Caco-2 (cell line): ENCODE measurements around the gene MICAL3. TPM values are rescaled to one million over a fixed set of nuclear protein-coding genes. Genes with fewer than 3 reads are reported as not detected.

Experiments used
- BruUV-seq: library from RNA; stranded (reverse); fragments of 400-500 nt; replicated peaks from 2 replicates; lab custom pipeline; 2021; lab: Mats Ljungman, UMichigan
- CTCF ChIA-PET: fragments of 300-600 bp; sonication (Branson Sonifier 250); formaldehyde crosslinking; loops from one replicate; lab custom pipeline; 2022; ENCODE audit warnings: antibody characterized with exemption; lab: Charles Lee
- POLR2A ChIA-PET: fragments of 300-600 bp; sonication (Branson Sonifier 250); formaldehyde crosslinking; loops from one replicate; lab custom pipeline; 2022; ENCODE audit warnings: antibody characterized with exemption; lab: Charles Lee
- DNase-seq, 2 experiments: peaks; one replicate each; pipeline versions ENCODE4 v3.0.0 to v3.0.0-alpha.2; 2020 to 2022
- H3K27me3 ChIP-seq: replicated peaks from 2 replicates; pipeline ENCODE4 v1.6.0; 2011; ENCODE audit warnings: low read length; ENCODE audit not compliant: control insufficient read depth, insufficient read depth
- H3K36me3 ChIP-seq: 2 replicates; pipeline ENCODE4 v1.5.1; 2011; ENCODE audit warnings: low read length; ENCODE audit not compliant: control insufficient read depth, insufficient read depth
- H3K4me1 ChIP-seq: fragments of 250-450 bp; sonication (Bioruptor Pico); 2 replicates; pipeline ENCODE4 v1.5.1; 2020; ENCODE audit warnings: mild to moderate bottlenecking
- H3K4me3 ChIP-seq: 2 replicates; pipeline ENCODE4 v1.5.1; 2011; ENCODE audit warnings: low read depth, mild to moderate bottlenecking, control low read depth, low read length
- H3K9me3 ChIP-seq: fragments of 250-450 bp; sonication (Bioruptor Pico); 2 replicates; pipeline ENCODE4 v1.5.1; 2020; ENCODE audit warnings: mild to moderate bottlenecking, moderate library complexity
- H3K27ac Mint-ChIP-seq: one replicate; pipeline ENCODE4 v1.8.0; 2022; ENCODE audit warnings: mixed read lengths; ENCODE audit not compliant: unreplicated experiment
- H3K27me3 Mint-ChIP-seq: one replicate; pipeline ENCODE4 v1.8.0; 2022; ENCODE audit warnings: mixed read lengths; ENCODE audit not compliant: insufficient read depth, unreplicated experiment
- H3K36me3 Mint-ChIP-seq: one replicate; pipeline ENCODE4 v1.8.0; 2022; ENCODE audit warnings: mild to moderate bottlenecking, mixed read lengths; ENCODE audit not compliant: insufficient read depth, unreplicated experiment
- H3K4me1 Mint-ChIP-seq: one replicate; pipeline ENCODE4 v1.8.0; 2022; ENCODE audit warnings: low read depth, mixed read lengths; ENCODE audit not compliant: unreplicated experiment
- H3K4me3 Mint-ChIP-seq: one replicate; pipeline ENCODE4 v1.8.0; 2022; ENCODE audit warnings: mild to moderate bottlenecking, moderate library complexity, mixed read lengths; ENCODE audit not compliant: unreplicated experiment
- H3K9me3 Mint-ChIP-seq: one replicate; pipeline ENCODE4 v1.8.0; 2022; ENCODE audit warnings: mixed read lengths; ENCODE audit not compliant: unreplicated experiment
- CTCF ChIP-seq, 2 experiments: fragments of 200-600 bp in 1 of 2; IDR thresholded peaks; 1 replicate in 1 of 2; 2 replicates in 1 of 2; pipeline versions ENCODE4 v1.5.1 to v1.8.0; 2011 to 2022; ENCODE audit warnings: antibody characterized with exemption in 1 of 2, control low read depth in 1 of 2, inconsistent platforms in 1 of 2, low read depth in 1 of 2, low read length in 1 of 2, mild to moderate bottlenecking in 1 of 2, moderate library complexity in 1 of 2; ENCODE audit not compliant: insufficient read depth in 1 of 2, severe bottlenecking in 1 of 2, unreplicated experiment in 1 of 2
- intact Hi-C: fragments of 100-400 bp; cut with micrococcal nuclease; formaldehyde crosslinking; loops from one replicate; pipeline ENCODE4 v1.10.0; 2022; ENCODE audit not compliant: unreplicated experiment
- total RNA-seq: library from RNA; stranded (reverse); gene quantifications from 2 replicates; pipeline ENCODE4 v1.2.3, GENCODE V29; 2022

MICAL3 gene
- total RNA-seq, 1 experiment from 2014 or later, result 65.6 TPM

DNA sequence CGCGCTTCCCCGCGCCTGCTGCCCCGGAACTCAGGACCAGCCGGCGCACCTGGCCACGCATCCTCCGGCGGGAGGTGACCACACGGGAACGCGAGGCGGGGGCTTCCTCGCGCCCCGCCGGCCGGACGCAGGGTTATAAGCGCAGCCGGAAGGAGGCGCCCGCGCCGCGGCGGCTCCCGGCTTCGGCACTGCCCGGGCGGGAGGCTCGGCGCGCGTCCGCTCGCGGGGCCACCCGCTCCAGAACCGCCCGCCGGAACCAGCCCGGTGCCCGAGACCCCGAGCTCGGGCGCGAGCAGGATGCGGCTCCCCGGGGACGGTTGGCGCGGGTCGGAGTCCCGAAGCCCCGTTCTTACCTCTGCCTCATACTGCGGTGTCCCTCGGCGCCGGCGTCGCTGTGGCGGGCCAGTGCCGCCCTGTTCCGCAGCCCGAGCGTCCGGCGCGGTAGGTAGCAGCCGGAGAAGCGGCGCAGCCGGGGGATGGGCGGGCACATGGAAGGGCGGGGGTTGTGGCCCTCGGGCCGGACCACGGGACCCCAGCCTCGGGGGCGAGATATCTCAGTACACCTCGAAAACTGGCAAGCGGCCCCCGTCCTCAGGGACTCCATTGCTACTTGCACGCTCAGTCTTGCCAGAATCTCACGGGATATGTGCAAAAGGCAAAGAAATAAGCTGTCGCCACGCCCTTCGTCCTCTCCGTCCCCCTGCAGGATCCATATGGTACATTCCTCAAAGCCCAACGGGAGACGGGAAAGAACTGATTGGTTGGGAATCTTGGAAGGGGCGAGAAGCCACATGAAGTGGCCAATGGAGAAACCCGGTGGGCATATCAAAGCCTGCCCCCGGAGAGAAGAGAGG is 23.1 kb downstream of the MICAL3 start:
- POLR2A ChIA-PET, result no interaction called here

DNA sequence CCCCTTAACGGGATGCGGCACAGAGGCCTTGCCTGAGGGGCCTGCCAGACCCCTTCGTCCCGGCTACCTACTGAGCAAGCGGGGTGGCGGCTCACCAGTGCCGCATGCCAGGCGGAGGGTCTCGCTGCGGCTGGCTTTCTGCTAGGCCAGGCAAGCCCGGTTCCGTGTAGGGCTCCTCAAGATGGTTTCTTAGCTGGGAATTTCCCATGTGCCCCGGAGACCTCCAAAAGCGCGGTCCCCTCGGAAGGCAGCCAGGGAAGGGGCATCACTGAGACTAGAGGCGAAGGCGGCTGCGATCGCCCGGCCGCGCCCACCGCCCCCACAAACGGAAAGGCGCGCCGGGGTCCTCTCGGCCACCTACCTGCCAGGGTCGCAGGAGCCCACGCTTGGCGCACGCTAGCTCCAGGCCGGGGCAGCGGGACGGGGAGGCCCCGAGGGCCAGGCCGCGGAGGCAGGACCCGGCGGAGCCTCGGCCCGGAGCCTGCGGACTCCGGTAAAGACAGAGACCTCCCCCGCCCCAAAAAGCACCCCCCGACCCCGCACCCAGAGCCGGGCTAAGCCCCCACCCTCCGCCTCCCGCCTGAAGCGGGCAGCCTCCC is 23.8 kb downstream of the MICAL3 start:
- H3K9me3 ChIP-seq, result no peaks in the 10 kb centered on the region
- Mint-ChIP-seq H3K36me3 (peaks cover 8% of the 10 kb centered on the region), H3K4me1 (peaks cover 10% of the 10 kb centered on the region), H3K9me3 (no peaks in the 10 kb centered on the region), H3K4me3 (peak overlapping the region; percentile 82), H3K27ac (no peak overlapping the region), H3K27me3 (no peaks in the 10 kb centered on the region)
- H3K4me3 ChIP-seq, result peak overlapping the region; percentile 69
- DNase-seq, result peak; percentile 30 to 42
- intact Hi-C loops, result loop anchor here (1.0 to 10.0 kb wide), 6 partner anchors 24 to 106 kb away; partner anchors contain the start of genes MICAL3 and PEX26
- no peaks in the 10 kb centered on the region for H3K27me3 ChIP-seq
- peaks cover 3% of the 10 kb centered on the region; the same call in 1 of the 2 replicates for H3K4me1 ChIP-seq
- ChIA-PET CTCF (interaction anchor here (0.6 to 1.2 kb wide), 4 partner anchors 22 to 75 kb away, joined by 3 to 10 read pairs (median 4); no protein-coding TSS in a partner anchor), POLR2A (interaction anchor here (0.6 kb wide), 2 partner anchors 76 to 77 kb away, joined by 3 to 5 read pairs; partner anchors contain the start of gene PEX26)
- H3K36me3 ChIP-seq, result no peaks in the 10 kb centered on the region
- BruUV-seq, result no TSS peak
- no peak for TF ChIP-seq CTCF (IDR thresholded peaks at IDR 0.05; ENCODE audit: insufficient read depth in 1 of 2, low read depth in 1 of 2, low read length in 1 of 2, severe bottlenecking in 1 of 2, unreplicated experiment in 1 of 2)

More for the DNA sequence above, 23.1 kb downstream of the MICAL3 start:
- peak overlapping the region; percentile 69 for H3K4me3 ChIP-seq
- CTCF ChIA-PET, result interaction anchor here (0.5 to 1.2 kb wide), 5 partner anchors 37 to 81 kb away, joined by 3 to 10 read pairs (median 4); no protein-coding TSS in a partner anchor
- Mint-ChIP-seq H3K4me1 (peaks cover 10% of the 10 kb centered on the region), H3K27me3 (no peaks in the 10 kb centered on the region), H3K9me3 (no peaks in the 10 kb centered on the region), H3K4me3 (peak overlapping the region; percentile 82), H3K36me3 (peaks cover 8% of the 10 kb centered on the region), H3K27ac (peak overlapping the region; percentile 98)
- DNase-seq, result peak; percentile 91 to 95
- peak; percentile 22 to 40 for TF ChIP-seq CTCF (IDR thresholded peaks at IDR 0.05; ENCODE audit: insufficient read depth in 1 of 2, low read depth in 1 of 2, low read length in 1 of 2, severe bottlenecking in 1 of 2, unreplicated experiment in 1 of 2)
- H3K9me3 ChIP-seq, result no peaks in the 10 kb centered on the region
- peaks cover 3% of the 10 kb centered on the region; the same call in 1 of the 2 replicates for H3K4me1 ChIP-seq
- BruUV-seq, result no TSS peak
- no peaks in the 10 kb centered on the region for H3K36me3 ChIP-seq
- no peaks in the 10 kb centered on the region for H3K27me3 ChIP-seq
- intact Hi-C loops, result loop anchor here (1.0 to 10.0 kb wide), 6 partner anchors 23 to 106 kb away; partner anchors contain the start of genes MICAL3 and PEX26

DNA sequence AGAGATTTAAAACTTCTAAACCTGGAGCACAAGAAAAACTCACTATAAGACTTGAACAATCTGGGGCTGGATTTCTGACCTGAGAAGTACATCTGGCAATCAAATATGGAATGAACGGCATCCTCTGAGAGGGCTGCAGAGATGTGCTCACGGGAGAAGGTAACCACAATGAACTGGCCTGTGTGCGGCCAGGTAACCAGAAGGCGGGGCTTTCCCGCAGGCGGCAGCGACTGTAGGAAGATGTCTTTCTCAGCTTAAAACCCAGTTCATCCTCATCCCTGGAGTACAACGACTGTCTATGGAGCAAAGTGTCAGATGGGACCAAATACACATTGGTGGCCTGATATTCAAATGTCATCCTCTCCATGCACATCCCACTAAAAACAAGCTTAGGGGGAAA is 24.5 kb downstream of the MICAL3 start:
- Mint-ChIP-seq H3K36me3 (peaks cover 8% of the 10 kb centered on the region), H3K9me3 (no peaks in the 10 kb centered on the region), H3K4me3 (peak overlapping the region; percentile 82), H3K4me1 (peaks cover 10% of the 10 kb centered on the region), H3K27ac (no peak overlapping the region), H3K27me3 (no peaks in the 10 kb centered on the region)
- BruUV-seq, result no TSS peak
- peak overlapping the region; percentile 69; the same call in 1 of the 2 replicates for H3K4me3 ChIP-seq
- no peaks in the 10 kb centered on the region for H3K36me3 ChIP-seq
- no peaks in the 10 kb centered on the region for H3K27me3 ChIP-seq
- H3K4me1 ChIP-seq, result peaks cover 3% of the 10 kb centered on the region; the same call in 1 of the 2 replicates
- intact Hi-C loops, result loop anchor here (2.0 to 10.0 kb wide), 5 partner anchors 27 to 255 kb away; partner anchors contain the start of gene PEX26
- CTCF ChIA-PET, result interaction anchor here (1.2 kb wide), 1 partner anchor 76 kb away, joined by 10 read pairs; no protein-coding TSS in a partner anchor
- peak in 1 of 2 experiments; percentile 15 for DNase-seq
- H3K9me3 ChIP-seq, result no peaks in the 10 kb centered on the region
- POLR2A ChIA-PET, result interaction anchor here (0.6 kb wide), 2 partner anchors 76 to 78 kb away, joined by 3 to 5 read pairs; partner anchors contain the start of gene PEX26
- TF ChIP-seq CTCF (IDR thresholded peaks at IDR 0.05; ENCODE audit: insufficient read depth in 1 of 2, low read depth in 1 of 2, low read length in 1 of 2, severe bottlenecking in 1 of 2, unreplicated experiment in 1 of 2), result no peak
